CD4-positive, alpha-beta T cell treated with Interleukin-12 subunit alpha and Interleukin-12 subunit beta, for 1 hour (primary cell): ENCODE results near the gene SKI.

Experiments
- DNase-seq: peaks from one replicate; pipeline ENCODE4 v3.0.0-alpha.2; 2020

Gene SKI

GRCh38 chr1:2298685-2299084, 70.6 kb downstream of the SKI start:
- no peak for DNase-seq

GRCh38 chr1:2299131-2299627, 71.1 kb downstream of the SKI start:
- no peak for DNase-seq

- peak; percentile 86 for DNase-seq
Observed at GRCh38 chr1:2300004-2300771, 72.1 kb downstream of the SKI start.

- DNase-seq = peak; percentile 94
Observed at GRCh38 chr1:2300851-2301606, 72.9 kb downstream of the SKI start.

GRCh38 chr1:2301607-2302291, 73.6 kb downstream of the SKI start:
- DNase-seq = no peak

GRCh38 chr1:2302292-2302925, 74.3 kb downstream of the SKI start:
- DNase-seq = no peak

- DNase-seq = no peak
Observed at GRCh38 chr1:2303016-2303775, 75.1 kb downstream of the SKI start.

- no peak for DNase-seq
Observed at GRCh38 chr1:2303781-2304180, 75.7 kb downstream of the SKI start.

GRCh38 chr1:2304282-2304681, 76.2 kb downstream of the SKI start:
- no peak for DNase-seq

- DNase-seq = peak; percentile 40
Observed at GRCh38 chr1:2304921-2305681, 77.0 kb downstream of the SKI start.

- DNase-seq = no peak
Observed at GRCh38 chr1:2306151-2306978, 78.2 kb downstream of the SKI start.

- DNase-seq = no peak
Observed at GRCh38 chr1:2307064-2307605, 79.0 kb downstream of the SKI start.

GRCh38 chr1:2307972-2308371, 79.9 kb downstream of the SKI start:
- no peak for DNase-seq

GRCh38 chr1:2308844-2309243, 80.7 kb downstream of the SKI start:
- DNase-seq = no peak

GRCh38 chr1:2310332-2311183, 82.4 kb downstream of the SKI start:
- DNase-seq = no peak

GRCh38 chr1:2311184-2312032, 83.3 kb downstream of the SKI start:
- DNase-seq = peak; percentile 65

GRCh38 chr1:2312160-2312514, 84.0 kb downstream of the SKI start:
- no peak for DNase-seq
